Astrocyte (in vitro differentiated cells and primary cell): ENCODE measurements around the gene NCKAP1. TPM values are rescaled to one million over a fixed set of nuclear protein-coding genes. Genes with fewer than 3 reads are reported as not detected.

Experiments used
- DNase-seq: peaks from one replicate; pipeline ENCODE4 v3.0.0-alpha.2; 2010; ENCODE audit warnings: low read depth
- FAIRE-seq: peaks from 2 replicates; lab custom pipeline; 2011; peaks lifted over from hg19 to GRCh38; lab: Jason Lieb, UNC
- H2AFZ ChIP-seq: 2 replicates; pipeline ENCODE4 v1.6.0; 2012; ENCODE audit warnings: low read depth, low read length, inconsistent platforms
- H3K27ac ChIP-seq: 2 replicates; pipeline ENCODE4 v1.5.1; 2011; ENCODE audit warnings: low read depth, low read length, inconsistent platforms
- H3K27me3 ChIP-seq: 2 replicates; pipeline ENCODE4 v1.6.0; 2011; ENCODE audit warnings: low read length, inconsistent platforms; ENCODE audit not compliant: insufficient read depth
- H3K36me3 ChIP-seq: 2 replicates; pipeline ENCODE4 v1.5.1; 2011; ENCODE audit warnings: low read length, inconsistent platforms; ENCODE audit not compliant: insufficient read depth
- H3K4me1 ChIP-seq: 2 replicates; pipeline ENCODE4 v1.5.1; 2011; ENCODE audit warnings: low read length, inconsistent platforms; ENCODE audit not compliant: insufficient read depth
- H3K4me2 ChIP-seq: 2 replicates; pipeline ENCODE4 v1.6.0; 2012; ENCODE audit warnings: low read length, inconsistent platforms
- H3K4me3 ChIP-seq: 2 replicates; pipeline ENCODE4 v1.5.1; 2011; ENCODE audit warnings: low read depth, mild to moderate bottlenecking, low read length, inconsistent platforms; ENCODE audit not compliant: insufficient read depth
- H3K79me2 ChIP-seq: 2 replicates; pipeline ENCODE4 v1.6.0; 2012; ENCODE audit warnings: mild to moderate bottlenecking, low read length, inconsistent platforms; ENCODE audit not compliant: insufficient read depth
- H3K9ac ChIP-seq: 2 replicates; pipeline ENCODE4 v1.6.0; 2012; ENCODE audit warnings: mild to moderate bottlenecking, low read length, inconsistent platforms
- H3K9me3 ChIP-seq: 2 replicates; pipeline ENCODE4 v1.5.1; 2012; ENCODE audit warnings: low read depth, mild to moderate bottlenecking, low read length, inconsistent platforms; ENCODE audit not compliant: insufficient read depth
- H4K20me1 ChIP-seq: 2 replicates; pipeline ENCODE4 v1.6.0; 2012; ENCODE audit warnings: low read length, inconsistent platforms; ENCODE audit not compliant: insufficient read depth
- H3K27ac Mint-ChIP-seq: one replicate; pipeline ENCODE4 v1.8.0; 2021; ENCODE audit warnings: mild to moderate bottlenecking, mixed read lengths; ENCODE audit not compliant: unreplicated experiment
- H3K27me3 Mint-ChIP-seq: one replicate; pipeline ENCODE4 v1.8.0; 2021; ENCODE audit warnings: low read depth, mixed read lengths; ENCODE audit not compliant: unreplicated experiment
- H3K36me3 Mint-ChIP-seq: one replicate; pipeline ENCODE4 v1.8.0; 2021; ENCODE audit warnings: low read depth, mixed read lengths; ENCODE audit not compliant: unreplicated experiment
- H3K4me1 Mint-ChIP-seq: one replicate; pipeline ENCODE4 v1.8.0; 2021; ENCODE audit warnings: low read depth, mixed read lengths; ENCODE audit not compliant: unreplicated experiment
- H3K4me3 Mint-ChIP-seq: one replicate; pipeline ENCODE4 v1.8.0; 2021; ENCODE audit warnings: mild to moderate bottlenecking, moderate library complexity, mixed read lengths; ENCODE audit not compliant: unreplicated experiment
- H3K9me3 Mint-ChIP-seq: one replicate; pipeline ENCODE4 v1.8.0; 2021; ENCODE audit warnings: mild to moderate bottlenecking, mixed read lengths; ENCODE audit not compliant: unreplicated experiment
- CTCF ChIP-seq: IDR thresholded peaks from 2 replicates; pipeline ENCODE4 v1.5.1; 2011; ENCODE audit warnings: low read depth, mild to moderate bottlenecking, inconsistent platforms, low read length, moderate library complexity; ENCODE audit not compliant: insufficient read depth
- EZH2 ChIP-seq: IDR thresholded peaks from 2 replicates; pipeline ENCODE4 v1.6.1; 2012; ENCODE audit warnings: mild to moderate bottlenecking, low read length, inconsistent platforms; ENCODE audit not compliant: insufficient read depth
- total RNA-seq: library from RNA; stranded (reverse); gene quantifications from 2 replicates; pipeline ENCODE4 v1.2.1, GENCODE V29; 2021

The NCKAP1 gene
- total RNA-seq, 1 donor from 2014 or later = 164 TPM

- Histone ChIP-seq H3K79me2 (peaks cover 82% of the 10 kb centered on the region), H3K4me2 (no peak overlapping the region), H3K27ac (no peak overlapping the region), H3K9me3 (no peaks in the 10 kb centered on the region), H2AFZ (no peak overlapping the region), H3K36me3 (peaks cover 26% of the 10 kb centered on the region), H3K9ac (no peak overlapping the region), H3K4me3 (no peak overlapping the region), H3K4me1 (no peaks in the 10 kb centered on the region), H4K20me1 (peaks cover 57% of the 10 kb centered on the region), H3K27me3 (no peaks in the 10 kb centered on the region)
- H3K4me1 Mint-ChIP-seq = peaks cover 9% of the 10 kb centered on the region
- H3K4me3 Mint-ChIP-seq = no peak overlapping the region
- no peak for DNase-seq
- peaks cover 2% of the 10 kb centered on the region for H3K9me3 Mint-ChIP-seq
- TF ChIP-seq CTCF (no peak), EZH2 (no peak)
- H3K27ac Mint-ChIP-seq = no peak overlapping the region
- H3K36me3 Mint-ChIP-seq = peaks cover 23% of the 10 kb centered on the region
- no peaks in the 10 kb centered on the region for H3K27me3 Mint-ChIP-seq
- no peak for FAIRE-seq
Measured at GRCh38 chr2:183001948-183002347, 36.3 kb downstream of the NCKAP1 start.

GRCh38 chr2:183000846-183001245, 37.4 kb downstream of the NCKAP1 start:
- peaks cover 7% of the 10 kb centered on the region for H3K4me1 Mint-ChIP-seq
- DNase-seq (no peak), FAIRE-seq (no peak)
- Histone ChIP-seq H3K36me3 (peaks cover 26% of the 10 kb centered on the region), H3K27me3 (no peaks in the 10 kb centered on the region), H3K4me3 (no peak overlapping the region), H3K9ac (no peak overlapping the region), H2AFZ (no peak overlapping the region), H3K4me1 (no peaks in the 10 kb centered on the region), H3K79me2 (peaks cover 71% of the 10 kb centered on the region), H3K27ac (no peak overlapping the region), H3K9me3 (no peaks in the 10 kb centered on the region), H3K4me2 (no peak overlapping the region), H4K20me1 (peaks cover 49% of the 10 kb centered on the region)
- peaks cover 2% of the 10 kb centered on the region for H3K9me3 Mint-ChIP-seq
- no peaks in the 10 kb centered on the region for H3K27me3 Mint-ChIP-seq
- peaks cover 23% of the 10 kb centered on the region for H3K36me3 Mint-ChIP-seq
- no peak overlapping the region for H3K4me3 Mint-ChIP-seq
- no peak overlapping the region for H3K27ac Mint-ChIP-seq
- TF ChIP-seq CTCF (no peak), EZH2 (no peak)

- no peak for DNase-seq
- peaks cover 38% of the 10 kb centered on the region for H3K36me3 ChIP-seq
- H3K4me3 ChIP-seq = no peak overlapping the region
- peaks cover 26% of the 10 kb centered on the region for H3K36me3 Mint-ChIP-seq
- FAIRE-seq = no peak
- peaks cover 7% of the 10 kb centered on the region for H3K4me1 Mint-ChIP-seq
- peaks cover 2% of the 10 kb centered on the region for H3K9me3 Mint-ChIP-seq
- TF ChIP-seq CTCF = no peak
- no peaks in the 10 kb centered on the region for H3K9me3 ChIP-seq
- no peak overlapping the region for H3K27ac Mint-ChIP-seq
- H3K4me1 ChIP-seq = no peaks in the 10 kb centered on the region
- H3K27ac ChIP-seq = no peak overlapping the region
- no peaks in the 10 kb centered on the region for H3K27me3 Mint-ChIP-seq
- no peak overlapping the region for H3K4me2 ChIP-seq
- no peak overlapping the region for H3K4me3 Mint-ChIP-seq
- no peaks in the 10 kb centered on the region for H3K27me3 ChIP-seq
- H2AFZ ChIP-seq = no peak overlapping the region
- no peak overlapping the region for H3K9ac ChIP-seq
- H4K20me1 ChIP-seq = peaks cover 36% of the 10 kb centered on the region
- H3K79me2 ChIP-seq = peaks cover 70% of the 10 kb centered on the region
Measured at GRCh38 chr2:182999348-183000028, 38.8 kb downstream of the NCKAP1 start.
